HG02938 (cell line): ENCODE results near the gene MAOB.
"Not testable (repeated sequence)": the region's sequence is repeated elsewhere in the genome, so short reads cannot be mapped to it uniquely, and the experiment has no call there.

Experiments
- ATAC-seq: cut with Tn5 transposase; IDR thresholded peaks from one replicate; pipeline ENCODE4 v1.9.1; 2021; ENCODE audit warnings: mild to moderate bottlenecking, moderate library complexity; ENCODE audit not compliant: unreplicated experiment

Gene MAOB

DNA sequence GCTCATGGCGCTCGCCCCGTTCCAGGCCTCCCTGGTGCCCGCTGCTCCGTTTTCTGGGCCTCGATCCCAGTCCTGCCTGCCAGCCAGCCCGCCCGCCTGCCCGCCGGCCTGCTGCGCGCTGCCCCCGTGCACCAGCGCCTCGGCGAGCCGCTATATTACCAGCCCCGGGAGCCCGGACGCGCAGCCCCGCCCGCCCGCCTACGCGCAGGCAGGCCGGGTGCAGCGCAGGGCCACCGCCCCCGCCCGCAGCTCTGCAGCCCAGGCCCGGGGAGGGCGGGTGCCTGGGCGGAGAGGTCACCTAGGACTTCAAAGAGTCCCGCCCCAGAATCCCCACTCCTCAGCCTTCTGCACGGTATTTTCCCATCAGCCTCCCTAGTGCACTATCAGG is at the start of gene MAOB:
TSS of gene MAOB (minus strand) at position 157 of the 388 bp plus-strand sequence. CDS start at position 6, 151 bp downstream.
- no peak for ATAC-seq

- not testable (repeated sequence) for ATAC-seq
Observed at GRCh38 chrX:43922032-43922431, 39.8 kb upstream of the MAOB start.

- not testable (repeated sequence) for ATAC-seq
Observed at GRCh38 chrX:43910772-43911171, 28.5 kb upstream of the MAOB start.

DNA sequence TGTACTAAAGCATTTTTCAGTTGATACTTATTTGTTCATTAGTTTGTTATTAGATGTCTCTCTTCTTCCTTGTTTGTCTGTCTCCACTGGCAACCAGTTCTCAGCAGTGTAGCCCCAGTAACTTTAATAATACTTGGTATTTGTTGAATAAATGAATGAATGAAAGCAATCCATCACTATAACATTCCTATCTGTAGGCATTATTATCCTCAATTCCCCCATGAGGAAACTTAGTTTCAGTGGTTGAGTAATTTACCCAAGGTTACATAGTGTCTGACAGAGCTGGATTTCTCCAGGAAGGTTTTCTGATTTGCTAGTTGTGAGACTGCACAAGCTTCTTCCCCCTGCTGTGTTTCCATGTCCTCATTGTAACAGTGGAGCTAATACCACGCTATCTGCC is 27.8 kb upstream of the MAOB start:
- ATAC-seq, result no peak

DNA sequence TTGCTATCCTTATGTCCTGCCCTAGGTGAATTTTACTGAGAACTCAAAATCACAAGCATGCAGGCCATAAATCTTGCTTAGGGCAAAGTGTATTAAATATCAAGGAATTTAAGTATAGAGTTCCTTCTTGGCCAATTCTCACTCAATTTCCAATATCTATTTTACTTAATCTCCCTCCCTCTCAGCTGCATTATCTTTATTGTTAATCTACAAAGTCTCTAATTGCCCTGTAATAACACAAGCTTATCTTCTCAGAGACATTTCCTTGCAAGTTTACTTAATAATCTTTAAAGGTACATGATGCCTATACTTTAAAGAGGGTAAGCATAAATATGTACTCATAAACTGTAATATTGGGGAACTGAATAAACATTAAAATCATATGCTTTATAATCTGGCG is 26.9 kb upstream of the MAOB start:
- ATAC-seq, result no peak

DNA sequence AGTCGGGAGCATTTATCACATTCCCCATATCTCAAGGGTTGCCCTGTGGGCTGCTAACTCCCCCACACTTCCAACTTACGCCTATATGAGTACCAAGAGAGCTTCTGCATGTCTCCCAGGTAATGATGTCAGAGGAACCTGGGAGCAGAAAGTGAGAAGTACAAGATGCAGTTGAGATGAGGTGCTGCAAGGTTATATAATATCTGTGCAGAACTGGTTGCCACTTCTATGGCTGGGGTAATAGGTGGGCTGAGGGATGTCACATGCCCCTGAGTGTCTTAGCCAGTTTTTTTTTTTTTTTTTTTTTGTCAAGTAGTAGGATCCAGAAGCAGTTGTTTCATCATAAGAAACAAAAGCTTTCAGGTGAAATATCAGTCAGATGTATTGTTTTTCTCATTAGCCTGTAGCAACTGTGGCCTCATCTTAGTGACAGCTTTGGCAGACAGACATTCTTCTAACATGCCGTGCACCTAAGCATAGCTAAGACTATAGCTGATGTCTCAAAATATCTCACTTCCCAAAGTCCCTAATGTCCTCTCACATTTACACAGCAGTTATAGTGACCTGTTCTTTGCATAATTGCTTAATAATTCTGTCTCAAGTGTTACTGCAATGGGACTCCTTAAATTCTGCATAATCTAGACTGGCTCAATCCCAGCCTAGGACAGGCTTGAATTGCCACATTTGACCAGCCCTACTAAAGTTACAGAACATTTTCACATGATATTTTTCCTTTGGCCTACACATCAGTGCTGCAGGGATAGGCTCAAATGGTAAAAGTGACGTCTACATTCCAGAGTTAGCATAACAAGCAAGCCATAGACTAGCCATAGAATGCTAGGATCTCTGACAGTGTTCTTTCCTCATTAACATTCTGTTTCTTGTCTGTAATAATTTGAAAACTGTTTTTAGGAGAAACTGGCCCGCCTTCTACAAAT is 17.9 kb upstream of the MAOB start:
- no peak for ATAC-seq

DNA sequence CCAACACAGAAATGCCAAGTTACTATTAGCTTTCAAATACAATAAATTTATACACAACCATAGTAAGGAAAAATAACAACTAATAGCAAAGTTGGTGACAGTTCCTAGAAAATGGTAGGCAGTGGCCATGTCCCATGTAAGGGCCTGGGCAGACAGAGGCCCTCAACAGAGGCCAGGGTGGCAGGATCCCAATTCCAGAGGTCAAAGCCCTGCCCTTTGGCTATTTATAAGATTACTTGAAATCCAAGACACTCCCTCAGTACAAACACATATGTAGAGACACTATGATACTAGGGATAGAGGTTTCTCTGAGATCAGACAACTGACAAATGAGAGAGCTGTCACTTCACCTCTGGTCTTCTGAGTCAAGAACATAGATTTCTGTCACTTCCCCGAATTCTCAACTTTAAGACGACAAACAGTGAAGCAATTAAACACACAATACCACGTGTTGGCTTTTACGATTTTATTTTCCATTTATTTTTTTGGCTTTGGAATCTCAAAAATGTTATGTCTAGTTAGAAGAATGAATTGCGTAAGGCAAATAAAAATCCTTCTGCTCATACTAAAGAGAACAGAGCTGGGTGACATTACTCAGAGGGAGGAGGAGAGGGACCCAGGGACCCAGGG is 16.3 kb upstream of the MAOB start:
- no peak for ATAC-seq

DNA sequence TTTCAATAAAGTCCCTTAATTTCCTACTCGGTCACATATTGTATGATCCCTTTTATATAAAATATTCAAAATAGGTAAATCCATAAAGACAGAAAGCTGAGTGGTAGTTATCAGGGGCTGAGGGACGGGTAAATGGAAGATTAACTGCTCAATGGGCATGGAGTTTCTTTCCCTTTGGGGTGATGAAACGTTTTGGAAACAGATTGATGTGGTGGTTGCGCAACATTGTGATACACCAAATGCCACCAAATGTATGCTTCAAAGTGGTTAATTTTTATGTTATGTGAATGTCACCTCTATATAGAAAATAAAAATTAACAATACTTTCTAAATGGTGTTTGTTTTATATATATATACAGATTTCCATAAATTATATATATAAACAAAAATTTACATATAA is 15.0 kb upstream of the MAOB start:
- no peak for ATAC-seq

GRCh38 chrX:43892336-43892870 is 10.2 kb upstream of the MAOB start:
- no peak for ATAC-seq

DNA sequence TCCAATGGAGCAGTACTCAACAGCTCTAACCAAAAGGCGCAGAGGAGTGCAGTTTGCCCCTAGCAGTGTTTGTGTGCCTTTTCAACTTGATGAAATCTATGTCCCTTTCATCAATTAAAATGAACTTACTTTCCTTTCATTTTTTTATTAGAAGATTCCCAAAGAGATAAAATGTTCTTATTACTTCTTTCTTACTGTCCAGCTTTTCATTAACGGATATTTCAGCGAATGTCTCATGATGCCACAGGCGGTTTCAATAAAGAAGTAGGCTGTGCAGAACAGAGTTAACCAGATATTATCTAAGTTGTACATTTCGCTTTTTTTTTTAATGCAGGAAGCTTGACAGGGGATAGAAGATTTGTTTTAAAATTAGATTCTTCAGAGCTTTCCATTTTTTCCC is 3.4 kb upstream of the MAOB start:
- ATAC-seq, result no peak

GRCh38 chrX:43881410-43882293 is 598 bp downstream of the MAOB start:
- no peak for ATAC-seq

- ATAC-seq, result no peak
Observed at GRCh38 chrX:43880425-43880824, 1.8 kb downstream of the MAOB start.

GRCh38 chrX:43878906-43879526 is 3.2 kb downstream of the MAOB start:
- ATAC-seq, result no peak

DNA sequence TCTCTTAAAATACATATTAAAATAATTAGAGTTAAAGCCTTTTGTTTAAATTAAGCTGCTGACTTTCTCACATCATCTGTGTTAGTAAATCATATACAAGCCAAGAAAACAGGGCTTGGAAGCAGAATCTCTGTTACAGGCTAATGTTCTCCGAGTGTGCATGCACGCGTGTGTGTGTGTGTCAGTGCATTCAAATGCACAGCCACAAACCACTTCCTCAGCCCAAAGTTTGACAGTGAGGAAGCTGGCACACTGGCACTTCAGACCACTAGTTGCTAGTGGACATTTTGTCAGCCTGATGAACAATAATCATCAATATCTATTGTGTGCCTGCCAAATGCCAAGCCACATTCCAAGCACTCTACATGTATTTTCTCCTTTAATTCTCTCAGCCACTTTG is 5.6 kb downstream of the MAOB start:
- ATAC-seq, result no peak

DNA sequence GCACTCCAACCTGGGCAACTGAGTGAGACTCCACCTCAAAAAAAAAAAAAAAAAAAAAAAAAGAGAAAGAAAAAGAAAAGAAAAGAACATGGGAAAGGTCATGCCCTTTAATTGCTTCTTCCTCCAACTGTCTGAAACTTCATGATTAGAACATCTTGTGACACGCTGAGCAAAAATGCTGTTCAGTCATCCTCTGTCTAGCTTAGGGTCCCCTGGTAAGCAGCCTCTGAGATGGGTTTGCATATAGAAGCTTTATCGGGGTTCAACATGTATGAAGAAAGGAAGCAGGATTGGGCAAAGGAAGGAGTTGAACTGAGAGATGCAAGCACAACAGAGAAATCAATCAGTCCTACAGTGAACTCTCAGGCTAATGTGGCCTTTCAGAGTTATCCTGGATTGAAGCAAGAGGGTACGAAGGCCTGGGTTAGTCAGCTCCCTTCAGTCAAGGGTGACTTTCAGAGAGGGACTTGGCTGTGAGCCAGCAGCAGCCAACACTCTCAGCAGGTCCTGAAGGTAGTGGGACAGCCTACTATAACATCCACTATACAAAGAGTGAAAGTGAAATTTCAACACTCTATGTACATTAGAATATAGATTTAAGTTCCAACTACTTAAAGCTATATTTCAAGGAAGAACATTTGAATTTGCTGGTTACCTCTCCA is 11.4 kb downstream of the MAOB start:
- no peak for ATAC-seq

DNA sequence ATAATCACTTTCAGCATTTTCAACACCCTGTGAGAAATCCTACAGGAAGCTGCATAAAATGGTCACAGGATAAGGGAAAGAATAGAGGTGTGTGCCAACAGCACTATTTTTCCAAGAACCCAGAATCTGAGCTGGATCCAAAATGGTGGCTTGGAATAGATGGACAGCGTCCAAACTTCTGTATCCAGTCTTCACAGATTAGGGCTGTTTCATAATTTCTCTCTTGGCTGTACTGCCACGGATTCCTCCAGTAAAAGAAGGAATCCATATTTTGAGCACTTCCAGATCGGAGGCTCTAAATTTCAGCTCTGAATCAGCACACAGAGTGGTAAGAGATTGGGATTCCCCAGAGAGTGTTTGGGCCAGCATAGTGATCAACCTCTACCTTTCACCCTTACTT is 12.2 kb downstream of the MAOB start:
- no peak for ATAC-seq

- no peak for ATAC-seq
Observed at GRCh38 chrX:43868791-43869190, 13.5 kb downstream of the MAOB start.

- ATAC-seq, result no peak
Observed at GRCh38 chrX:43866423-43866822, 15.8 kb downstream of the MAOB start.

DNA sequence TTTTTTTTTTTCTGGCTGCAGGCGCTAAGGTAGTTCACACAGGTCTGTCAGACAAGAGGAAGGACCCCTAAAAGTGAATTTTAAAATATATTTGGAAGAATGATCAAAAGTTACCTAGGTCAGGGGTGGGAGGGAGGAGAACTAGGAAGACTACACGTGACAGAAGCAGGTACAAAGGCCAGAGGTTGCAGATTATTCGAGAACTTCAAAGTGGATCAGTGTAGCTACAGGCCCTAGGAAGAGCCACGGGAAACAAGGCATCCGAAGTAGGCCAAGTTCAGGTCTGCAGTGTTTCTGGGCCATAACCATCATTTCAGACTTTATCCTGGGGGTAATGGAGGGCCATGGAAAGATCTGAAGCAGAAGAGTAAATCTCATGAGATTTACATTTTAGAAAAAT is 16.5 kb downstream of the MAOB start:
- no peak for ATAC-seq

GRCh38 chrX:43862434-43862833 is 19.8 kb downstream of the MAOB start:
- no peak for ATAC-seq
